HCT116 (cell line): ENCODE measurements around the gene AHRR. TPM values are rescaled to one million over a fixed set of nuclear protein-coding genes. Genes with fewer than 3 reads are reported as not detected.

Experiments
- ATAC-seq: fragments of 200-7000 bp; cut with Tn5 transposase; 2 replicates; pipeline ENCODE4 v1.9.1; 2020; ENCODE audit warnings: mild to moderate bottlenecking, moderate library complexity
- BruUV-seq: library from RNA; stranded (reverse); fragments of 400-500 nt; replicated peaks from 2 replicates; lab custom pipeline; 2021; lab: Mats Ljungman, UMichigan
- CTCF ChIA-PET: fragments of 300-600 bp; sonication (Branson Sonifier 250); formaldehyde crosslinking; loops from one replicate; lab custom pipeline; 2021; ENCODE audit warnings: antibody characterized with exemption; lab: Charles Lee
- POLR2A ChIA-PET: fragments of 300-600, 350-600 bp; sonication (Branson Sonifier 250); formaldehyde crosslinking; loops from one replicate; lab custom pipeline; 2021; ENCODE audit warnings: antibody characterized with exemption; lab: Charles Lee
- RAD21 ChIA-PET, 2 experiments: fragments of 300-600 bp; sonication (Branson Sonifier 250); formaldehyde crosslinking; loops; one replicate each; lab custom pipeline; 2023; ENCODE audit warnings: low total read pairs in 2 of 2; ENCODE audit not compliant: uncharacterized antibody in 2 of 2, unreplicated experiment in 2 of 2, low non-redundant PET in 1 of 2; lab: Charles Lee
- DNase-seq: peaks from one replicate; pipeline ENCODE4 v3.0.0-alpha.2; 2010; ENCODE audit warnings: low read depth, low spot score
- H2AFZ ChIP-seq: fragments of 200-600 bp; shearing (Covaris generic), sonication (generic); 2 replicates; pipeline ENCODE4 v1.6.1; 2017; ENCODE audit warnings: low read depth, mixed run types, mixed read lengths, antibody characterized with exemption, low read length; ENCODE audit not compliant: poor library complexity, severe bottlenecking
- H3K27ac ChIP-seq: 2 replicates; pipeline ENCODE4 v1.5.1; 2012; ENCODE audit warnings: low read depth, low read length
- H3K27me3 ChIP-seq: fragments of 200-600 bp; sonication (generic); 2 replicates; pipeline ENCODE4 v1.6.1; 2016; ENCODE audit warnings: mixed run types, low read length, mixed read lengths; ENCODE audit not compliant: insufficient read depth
- H3K36me3 ChIP-seq, 2 experiments: fragments of 200-500 bp in 1 of 2; fragments of 200-600 bp in 1 of 2; sonication (Bioruptor generic) in 1 of 2; sonication (generic) in 1 of 2; 2 replicates each; pipeline versions ENCODE4 v1.5.1 to v1.6.1; 2014 to 2016; ENCODE audit warnings: low read length in 2 of 2, inconsistent platforms in 1 of 2, mixed read lengths in 1 of 2, mixed run types in 1 of 2; ENCODE audit not compliant: insufficient read depth in 2 of 2, control insufficient read depth in 1 of 2
- H3K4me1 ChIP-seq, 2 experiments: fragments of 200-600 bp in 1 of 2; sonication (generic) in 1 of 2; 2 replicates each; pipeline versions ENCODE4 v1.5.1 to v1.6.1; 2012 to 2017; ENCODE audit warnings: low read length in 2 of 2, inconsistent platforms in 1 of 2, mild to moderate bottlenecking in 1 of 2, mixed read lengths in 1 of 2, mixed run types in 1 of 2, moderate library complexity in 1 of 2; ENCODE audit not compliant: insufficient read depth in 2 of 2, control insufficient read depth in 1 of 2
- H3K4me2 ChIP-seq: fragments of 200-600 bp; sonication (generic); 2 replicates; pipeline ENCODE4 v1.6.1; 2017; ENCODE audit warnings: mixed run types, low read length, mixed read lengths
- H3K4me3 ChIP-seq, 2 experiments: fragments of 200-600 bp in 1 of 2; sonication (generic) in 1 of 2; replicated peaks in 1 of 2; 2 replicates each; pipeline ENCODE4 v1.5.1; 2011 to 2016; ENCODE audit warnings: low read length in 2 of 2, control low read depth in 1 of 2, low read depth in 1 of 2, mild to moderate bottlenecking in 1 of 2, mixed read lengths in 1 of 2, mixed run types in 1 of 2
- H3K79me2 ChIP-seq: fragments of 200-600 bp; sonication (generic); 2 replicates; pipeline ENCODE4 v1.6.1; 2017; ENCODE audit warnings: mild to moderate bottlenecking, mixed run types, low read length, moderate library complexity, mixed read lengths; ENCODE audit not compliant: insufficient read depth
- H3K9ac ChIP-seq: fragments of 200-600 bp; sonication (generic); 2 replicates; pipeline ENCODE4 v1.6.1; 2016; ENCODE audit warnings: low read length, mixed read lengths
- H3K9me2 ChIP-seq: fragments of 200-600 bp; sonication (generic), shearing (Covaris generic); 2 replicates; pipeline ENCODE4 v1.6.1; 2017; ENCODE audit warnings: mixed run types, mild to moderate bottlenecking, moderate library complexity; ENCODE audit not compliant: insufficient read depth
- H3K9me3 ChIP-seq, 2 experiments: fragments of 200-500 bp in 1 of 2; fragments of 200-600 bp in 1 of 2; sonication (Bioruptor generic) in 1 of 2; sonication (generic) in 1 of 2; 2 replicates each; pipeline ENCODE4 v1.6.1; 2014 to 2017; ENCODE audit warnings: low read length in 2 of 2, mixed read lengths in 2 of 2, inconsistent platforms in 1 of 2, low read depth in 1 of 2, mild to moderate bottlenecking in 1 of 2, mixed run types in 1 of 2, moderate library complexity in 1 of 2; ENCODE audit not compliant: control insufficient read depth in 1 of 2, insufficient read depth in 1 of 2
- H4K20me1 ChIP-seq: fragments of 200-600 bp; sonication (generic), shearing (Covaris generic); 2 replicates; pipeline ENCODE4 v1.6.1; 2017; ENCODE audit warnings: mixed run types, mild to moderate bottlenecking, moderate library complexity; ENCODE audit not compliant: insufficient read depth
- ATF3 ChIP-seq: IDR thresholded peaks from 2 replicates; pipeline ENCODE4 v1.6.1; 2012
- CBX3 ChIP-seq: IDR thresholded peaks from 2 replicates; pipeline ENCODE4 v1.6.1; 2012; ENCODE audit warnings: low read depth
- ELF1 ChIP-seq: IDR thresholded peaks from 2 replicates; pipeline ENCODE4 v1.6.1; 2012; ENCODE audit warnings: low read depth, borderline replicate concordance
- FOSL1 ChIP-seq: IDR thresholded peaks from 2 replicates; pipeline ENCODE4 v1.6.1; 2012; ENCODE audit warnings: low read depth
- RAD21 ChIP-seq: IDR thresholded peaks from 2 replicates; pipeline ENCODE4 v1.6.1; 2012; ENCODE audit warnings: low read depth, mild to moderate bottlenecking
- SP1 ChIP-seq: IDR thresholded peaks from 2 replicates; pipeline ENCODE4 v1.6.1; 2012; ENCODE audit warnings: low read depth
- SRF ChIP-seq: IDR thresholded peaks from 2 replicates; pipeline ENCODE4 v1.6.1; 2012; ENCODE audit warnings: low read depth
- YY1 ChIP-seq: IDR thresholded peaks from 2 replicates; pipeline ENCODE4 v1.6.1; 2011; ENCODE audit warnings: low read length, low read depth, moderate library complexity, mild to moderate bottlenecking; ENCODE audit not compliant: insufficient replicate concordance; ENCODE audit errors: extremely low read depth
- ZBTB33 ChIP-seq: IDR thresholded peaks from 2 replicates; pipeline ENCODE4 v1.6.1; 2011; ENCODE audit warnings: mild to moderate bottlenecking, low read length, moderate library complexity; ENCODE audit not compliant: insufficient replicate concordance; ENCODE audit errors: extremely low read depth
- ZNF274 ChIP-seq: fragments of 200-500 bp; sonication (Bioruptor generic); IDR thresholded peaks from 2 replicates; pipeline ENCODE4 v1.6.1; 2014; ENCODE audit warnings: mild to moderate bottlenecking, low read depth, low read length, inconsistent platforms
- intact Hi-C: fragments of 100-400 bp; cut with micrococcal nuclease; formaldehyde crosslinking; loops from 2 replicates; pipeline ENCODE4 v1.10.0; 2022
- total RNA-seq: library from RNA; stranded (reverse); gene quantifications from one replicate; pipeline ENCODE4 v1.2.1, GENCODE V29; 2021; ENCODE audit not compliant: unreplicated experiment

The AHRR gene
- total RNA-seq, 1 experiment from 2014 or later: 12.7 TPM

- ATAC-seq: no peak
- BruUV-seq: no TSS peak
- no peaks in the 10 kb centered on the region for H3K9me2 ChIP-seq
- H3K27ac ChIP-seq: no peak overlapping the region
- TF ChIP-seq ELF1 (no peak), ATF3 (no peak), YY1 (no peak), ZBTB33 (no peak), ZNF274 (no peak), FOSL1 (no peak), RAD21 (no peak), SRF (no peak), CBX3 (no peak), SP1 (no peak)
- intact Hi-C loops: no loop called here
- RAD21 ChIA-PET: no interaction called here
- POLR2A ChIA-PET: no interaction called here
- no peak overlapping the region for H2AFZ ChIP-seq
- no peaks in the 10 kb centered on the region for H3K27me3 ChIP-seq
- H3K4me2 ChIP-seq: no peak overlapping the region
- no peaks in the 10 kb centered on the region for H3K79me2 ChIP-seq
- no peak overlapping the region for H3K9ac ChIP-seq
- H3K4me3 ChIP-seq: no peak overlapping the region
- CTCF ChIA-PET: interaction anchor here (1.3 to 6.4 kb wide), 2 partner anchors 19 to 110 kb away, joined by 4 to 42 read pairs; no protein-coding TSS in a partner anchor
- no peak for DNase-seq
- H4K20me1 ChIP-seq: no peaks in the 10 kb centered on the region
- H3K4me1 ChIP-seq: peaks cover 0 to 23% of the 10 kb centered on the region in 2 experiments; a peak in 3 of 4 replicates
- no peaks in the 10 kb centered on the region for H3K36me3 ChIP-seq
- no peaks in the 10 kb centered on the region for H3K9me3 ChIP-seq
Observed at GRCh38 chr5:427415-428087, 106.0 kb downstream of the AHRR start.
